Measurements from ENCODE around the gene ANKS6. TPM values are rescaled to one million over a fixed set of nuclear protein-coding genes. Genes with fewer than 3 reads are reported as not detected.

ANKS6 gene
- total RNA-seq: 10 to 100 TPM; 15.9 to 28.4 TPM
- long read RNA-seq, partial matches to known transcripts: 6 of 21 reads
- long read RNA-seq, other reads (novel, unspliced or antisense): 15 of 21 reads

DNA sequence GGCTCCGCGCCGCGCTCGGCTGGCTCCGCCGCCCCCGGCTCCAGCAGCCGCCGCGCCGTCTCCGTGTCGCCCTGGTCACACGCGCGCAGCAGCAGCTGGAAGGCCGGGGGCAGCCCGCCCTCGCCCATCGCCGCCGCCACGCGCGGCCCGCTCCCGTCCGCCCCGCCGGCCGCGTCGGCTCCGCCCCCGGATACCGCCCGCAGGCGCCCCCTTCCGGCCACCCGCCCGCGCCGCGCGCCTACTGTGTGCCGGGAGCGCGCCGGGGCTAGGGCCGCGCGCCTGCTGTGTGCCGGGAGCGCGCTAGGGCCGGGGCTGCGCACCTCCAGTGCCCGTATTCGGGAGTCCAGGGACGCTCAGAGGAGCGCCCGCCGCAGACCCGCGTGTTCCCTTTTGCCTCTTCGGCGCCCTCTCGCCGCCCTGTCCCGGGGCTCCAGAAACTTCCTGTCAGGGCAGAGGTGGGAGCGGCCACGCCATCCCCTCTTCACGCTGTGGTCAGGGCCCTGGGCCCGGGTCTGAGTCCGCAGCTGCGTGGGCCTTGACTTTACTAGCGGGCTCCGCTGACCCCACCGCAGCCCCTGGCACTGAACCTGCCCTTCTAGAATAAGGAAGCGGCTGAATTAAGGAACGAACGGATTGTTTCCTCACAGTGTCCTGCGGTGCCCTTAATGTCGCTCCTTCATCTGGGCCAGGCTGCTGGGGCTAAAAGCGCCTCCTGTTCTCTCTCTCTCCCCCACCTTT lies at the start of gene ANKS6:
ANKS6 (minus strand) TSS at position 192 of the 738 bp plus-strand sequence; CDS start at position 128, 64 bp downstream.
- peak; percentile 96 for ATAC-seq
- DNase-seq: peak; percentile 70 to 92
- intact Hi-C loops (cut with DNase I, micrococcal nuclease): no loop called here

- intact Hi-C loops (cut with DNase I, micrococcal nuclease): loop anchor here in 1 of 2 donors (5.0 kb wide), 1 partner anchor 151 kb away; no protein-coding TSS in a partner anchor
- DNase-seq (no peak), ATAC-seq (no peak)
These were observed 49.7 kb upstream of the ANKS6 start for GRCh38 chr9:98846081-98846480.

DNA sequence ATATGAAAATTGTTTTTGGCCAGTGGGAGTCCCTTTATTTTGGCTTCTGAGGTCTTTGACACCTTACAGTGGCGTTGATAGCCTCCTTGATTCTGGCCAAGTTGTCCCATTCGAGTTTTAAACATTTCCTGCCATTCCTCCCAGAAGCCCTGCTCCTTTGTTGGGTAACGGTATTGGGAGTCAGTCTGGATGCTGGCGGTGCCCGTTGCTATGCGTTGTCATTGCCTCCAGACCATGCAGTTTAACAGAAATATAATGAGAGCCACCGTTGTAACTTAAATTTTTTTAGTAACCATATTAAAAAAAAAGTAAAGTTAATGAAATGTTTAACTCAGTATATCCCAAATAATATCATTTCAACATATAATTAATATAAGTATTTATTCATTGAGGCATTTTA lies 46.2 kb upstream of the ANKS6 start:
- no peak for ATAC-seq
- intact Hi-C loops (cut with DNase I, micrococcal nuclease): no loop called here

DNA sequence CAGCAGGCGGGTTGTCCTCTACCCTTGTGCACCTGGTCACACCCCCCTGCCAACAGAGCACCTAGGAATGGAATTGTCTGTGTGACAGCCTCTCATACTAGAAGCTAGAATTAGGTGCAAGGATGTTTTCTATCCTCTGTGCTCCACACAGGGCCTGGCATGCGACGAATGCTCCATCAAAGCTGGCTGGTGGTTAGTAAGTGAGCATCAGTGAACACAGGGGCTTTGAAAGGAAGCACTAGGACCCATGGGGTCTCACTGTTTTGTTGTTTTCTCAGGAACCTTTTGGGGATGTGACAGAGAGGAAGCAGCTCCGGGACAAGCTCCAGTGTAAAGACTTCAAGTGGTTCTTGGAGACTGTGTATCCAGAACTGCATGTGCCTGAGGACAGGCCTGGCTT lies 43.4 kb upstream of the ANKS6 start:
- intact Hi-C loops (cut with DNase I, micrococcal nuclease): loop anchor here in 1 of 2 donors (5.0 kb wide), 1 partner anchor 1393 kb away; no protein-coding TSS in a partner anchor
- ATAC-seq (no peak), DNase-seq (no peak)

More for the DNA sequence above, 46.2 kb upstream of the ANKS6 start:
- DNase-seq: no peak

DNA sequence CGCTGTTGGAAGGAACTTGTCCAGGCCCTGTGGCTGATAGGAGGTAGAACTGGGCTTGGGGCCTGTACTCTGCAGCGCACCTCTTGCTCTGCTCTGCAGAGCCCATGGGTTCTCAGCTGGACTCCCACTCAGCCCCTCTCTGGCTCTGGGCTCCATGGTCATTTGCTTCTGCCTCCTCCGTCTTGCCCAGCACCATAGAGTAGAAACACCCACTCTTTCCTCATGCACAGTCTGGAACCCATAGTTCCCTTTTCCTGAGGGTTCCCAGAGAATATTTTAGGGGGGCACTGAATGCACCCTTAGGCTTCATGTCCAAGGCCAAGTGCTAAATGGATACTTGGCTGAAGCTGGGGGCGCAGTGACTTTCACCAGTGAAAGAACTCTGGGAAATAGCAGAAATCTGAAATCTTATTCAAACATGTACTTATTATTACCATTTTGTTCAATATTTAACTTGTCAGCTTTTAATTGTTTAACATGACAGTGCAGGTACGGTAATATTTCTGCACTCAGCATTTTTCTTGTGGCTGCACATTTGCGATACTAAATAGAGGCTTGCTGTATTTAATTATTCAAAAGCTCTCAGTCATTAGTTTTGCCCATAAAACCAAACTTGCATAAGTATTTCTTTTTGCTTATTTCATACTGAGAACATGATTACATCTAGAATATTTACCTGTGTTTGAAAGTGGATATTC lies 42.7 kb upstream of the ANKS6 start:
- intact Hi-C loops (cut with DNase I, micrococcal nuclease): loop anchor here in 1 of 2 donors (5.0 kb wide), 1 partner anchor 1393 kb away; no protein-coding TSS in a partner anchor
- ATAC-seq (no peak), DNase-seq (no peak)

- DNase-seq: no peak
- ATAC-seq: no peak
- intact Hi-C loops (cut with DNase I, micrococcal nuclease): loop anchor here in 1 of 2 donors (5.0 kb wide), 1 partner anchor 1394 kb away; no protein-coding TSS in a partner anchor
These were observed 42.0 kb upstream of the ANKS6 start for GRCh38 chr9:98838155-98838867.

GRCh38 chr9:98837516-98837915 lies 41.2 kb upstream of the ANKS6 start:
- ATAC-seq (no peak), DNase-seq (no peak)
- intact Hi-C loops (cut with DNase I, micrococcal nuclease): loop anchor here in 1 of 2 donors (5.0 kb wide), 1 partner anchor 1395 kb away; no protein-coding TSS in a partner anchor

- DNase-seq (no peak), ATAC-seq (no peak)
- intact Hi-C loops (cut with DNase I, micrococcal nuclease): loop anchor here in 1 of 2 donors (5.0 kb wide), 1 partner anchor 1396 kb away; no protein-coding TSS in a partner anchor
These were observed 39.9 kb upstream of the ANKS6 start for GRCh38 chr9:98836206-98836605.

GRCh38 chr9:98834386-98834785 lies 38.0 kb upstream of the ANKS6 start:
- ATAC-seq (no peak), DNase-seq (no peak)
- intact Hi-C loops (cut with DNase I, micrococcal nuclease): no loop called here

DNA sequence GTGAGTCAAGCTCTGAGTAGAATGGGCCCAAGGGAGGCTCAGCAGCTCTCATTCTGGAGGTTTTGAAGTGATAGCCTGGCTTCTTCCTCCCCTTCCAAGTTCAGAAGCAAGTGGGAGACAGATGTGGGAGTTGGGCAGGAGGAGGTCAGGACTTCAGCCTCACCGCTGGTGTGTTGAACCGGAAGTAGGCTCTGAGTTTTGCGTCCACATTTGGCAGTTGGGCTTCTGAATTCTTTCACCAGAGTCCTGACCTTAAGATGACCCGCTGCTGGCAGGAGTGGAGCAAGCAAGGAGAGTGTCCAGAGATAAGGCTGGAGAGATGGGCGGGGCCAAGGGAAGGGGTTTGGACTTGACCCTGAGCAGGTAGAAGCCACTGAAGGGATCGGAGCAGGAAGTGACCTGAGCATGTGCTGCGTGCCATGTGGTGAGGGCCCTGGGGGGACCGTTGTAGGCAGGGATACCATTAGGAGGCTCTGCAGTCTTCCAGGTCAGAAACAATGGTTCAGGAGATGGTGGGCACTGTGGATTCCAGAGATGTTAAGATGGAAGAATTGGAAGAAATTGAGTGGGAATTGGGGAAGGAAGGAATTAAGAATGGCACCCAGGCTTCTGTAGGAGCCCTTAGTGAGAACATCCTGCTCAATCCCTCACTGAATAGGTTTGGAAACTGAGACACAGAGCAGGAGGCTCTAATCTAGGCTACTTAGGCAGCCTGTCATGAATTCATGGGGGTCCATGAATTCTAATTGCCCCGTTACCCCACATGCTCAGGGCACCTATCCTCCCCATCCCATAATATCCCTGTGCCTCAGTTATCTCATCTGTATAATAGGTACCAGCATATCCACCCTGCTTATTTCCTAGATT lies 37.0 kb upstream of the ANKS6 start:
- peak; percentile 21 for ATAC-seq
- DNase-seq: no peak
- intact Hi-C loops (cut with DNase I, micrococcal nuclease): no loop called here

DNA sequence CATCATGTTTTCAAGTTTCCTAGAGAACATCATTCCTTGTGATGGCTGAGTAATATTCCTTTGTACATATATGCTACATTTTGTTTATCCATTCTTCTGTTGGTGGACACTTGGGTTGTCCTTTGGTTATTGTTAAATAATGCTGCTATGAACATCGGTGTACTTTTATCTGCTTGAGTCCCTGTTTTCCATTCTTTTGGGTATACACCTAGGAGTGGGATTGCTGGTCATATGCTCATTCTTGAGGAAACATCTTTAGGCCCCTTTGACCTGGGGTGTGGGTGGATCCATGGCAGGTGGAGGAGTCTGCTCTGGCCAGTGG lies 36.4 kb upstream of the ANKS6 start:
- DNase-seq (no peak), ATAC-seq (no peak)
- intact Hi-C loops (cut with DNase I, micrococcal nuclease): no loop called here

- intact Hi-C loops (cut with DNase I, micrococcal nuclease): no loop called here
- DNase-seq (no peak), ATAC-seq (no peak)
These were observed 35.3 kb upstream of the ANKS6 start for GRCh38 chr9:98831696-98832095.

DNA sequence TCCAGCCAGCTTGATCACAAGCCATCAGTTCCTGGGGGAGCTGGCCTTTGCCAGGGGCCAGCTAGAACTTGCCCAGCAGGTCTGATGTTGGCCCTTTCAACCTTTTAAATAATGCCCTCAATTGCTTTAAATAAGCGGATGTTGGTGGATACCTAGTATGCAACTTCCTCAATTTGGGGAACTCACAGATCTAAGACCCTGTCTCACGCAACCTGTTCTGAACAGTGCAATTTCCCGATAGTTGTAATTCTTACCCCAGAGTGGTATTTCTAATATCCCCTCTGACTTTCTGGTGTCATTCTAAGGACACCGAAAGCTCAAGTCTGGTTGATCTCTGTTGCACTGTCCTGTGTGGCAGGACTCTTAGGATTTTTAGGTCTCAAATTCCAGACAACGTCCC lies 34.2 kb upstream of the ANKS6 start:
- ATAC-seq: no peak
- intact Hi-C loops (cut with DNase I, micrococcal nuclease): no loop called here
- DNase-seq: no peak

DNA sequence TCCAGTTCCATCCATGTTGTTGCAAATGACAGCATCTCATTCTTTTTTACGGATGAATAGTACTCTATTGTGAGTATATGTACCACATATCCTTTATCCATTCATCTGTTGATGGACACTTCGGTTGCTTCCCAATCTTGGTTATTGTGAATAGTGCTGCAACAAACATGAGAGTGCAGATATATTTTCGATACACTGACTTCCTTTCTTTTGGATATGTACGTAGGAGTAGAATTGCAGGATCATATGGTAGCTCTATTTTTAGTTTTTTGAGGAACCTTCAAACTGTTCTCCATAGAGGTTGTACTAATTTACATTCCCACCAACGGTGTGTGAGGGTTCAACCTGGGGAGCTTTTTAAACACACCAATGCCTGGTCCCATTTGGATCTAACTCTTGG lies 33.4 kb upstream of the ANKS6 start:
- DNase-seq: no peak
- intact Hi-C loops (cut with DNase I, micrococcal nuclease): no loop called here
- ATAC-seq: no peak

DNA sequence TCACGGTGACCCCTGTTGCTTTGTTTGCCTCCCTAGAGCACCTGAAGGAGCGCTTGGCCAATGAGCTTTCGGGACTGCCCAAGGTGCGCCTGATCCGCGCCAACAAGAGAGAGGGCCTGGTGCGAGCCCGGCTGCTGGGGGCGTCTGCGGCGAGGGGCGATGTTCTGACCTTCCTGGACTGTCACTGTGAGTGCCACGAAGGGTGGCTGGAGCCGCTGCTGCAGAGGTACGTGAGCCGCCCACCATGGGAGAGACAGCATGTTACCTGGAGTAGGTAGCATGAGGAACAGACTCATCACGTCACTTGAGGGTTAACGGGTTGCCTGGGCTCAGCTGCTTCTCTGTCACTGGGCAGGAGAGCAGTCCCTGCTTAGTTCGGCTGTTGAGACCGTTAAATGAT lies 30.4 kb upstream of the ANKS6 start:
- intact Hi-C loops (cut with DNase I, micrococcal nuclease): no loop called here
- DNase-seq (no peak), ATAC-seq (no peak)

DNA sequence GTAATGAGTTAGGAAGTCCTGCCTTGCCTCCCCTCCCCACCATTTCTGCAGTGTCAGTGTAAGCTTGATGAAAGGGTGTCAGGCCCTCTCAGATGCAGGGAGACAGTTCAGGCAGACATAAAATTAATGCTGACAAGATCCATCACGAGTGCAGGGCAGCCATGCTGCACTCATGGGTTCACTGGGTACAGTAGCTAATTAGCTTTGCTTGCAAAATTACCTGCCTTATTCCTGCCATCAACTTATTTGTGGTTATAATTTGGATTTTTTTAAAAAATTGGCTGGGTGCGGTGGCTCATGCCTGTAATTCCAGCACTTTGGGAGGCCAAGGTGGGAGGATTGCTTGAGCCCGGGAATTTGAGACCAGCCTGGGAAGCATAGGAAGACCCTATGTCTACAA lies 29.1 kb upstream of the ANKS6 start:
- intact Hi-C loops (cut with DNase I, micrococcal nuclease): no loop called here
- no peak for DNase-seq
- no peak for ATAC-seq

DNA sequence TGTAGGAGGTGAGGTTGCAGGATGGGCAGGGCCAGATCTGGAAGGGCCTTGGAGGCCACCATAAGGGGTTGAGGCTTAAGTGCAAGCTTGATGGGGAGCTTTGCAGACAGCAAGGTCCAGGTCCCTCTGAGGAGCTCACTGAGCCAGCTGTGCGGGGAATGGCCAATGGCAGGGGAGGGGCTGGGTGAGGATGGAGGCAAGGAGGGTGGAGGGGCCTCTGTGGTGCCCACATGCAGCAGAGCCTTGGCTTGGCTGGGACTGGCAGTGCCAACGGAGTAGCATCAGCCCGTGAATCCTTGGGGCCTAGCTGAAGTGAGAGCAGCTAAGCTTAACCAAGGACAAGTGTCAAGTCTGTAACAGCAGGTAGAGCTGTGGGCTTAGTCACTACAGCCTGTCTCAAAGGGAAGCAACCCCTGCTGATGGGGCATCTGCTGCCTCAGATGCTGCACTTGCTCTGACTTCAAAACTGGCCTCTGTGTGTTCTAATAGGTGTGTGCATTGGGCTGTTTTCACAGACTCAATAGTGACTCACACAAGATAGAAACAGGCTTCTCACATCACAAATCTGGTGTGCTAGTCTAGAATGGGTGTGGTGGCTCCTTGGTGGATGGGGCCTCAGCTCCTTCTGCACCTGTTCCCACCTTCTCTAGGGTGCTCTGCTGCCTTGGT lies 27.4 kb upstream of the ANKS6 start:
- no peak for ATAC-seq
- intact Hi-C loops (cut with DNase I, micrococcal nuclease): no loop called here
- DNase-seq: no peak

- no peak for DNase-seq
- ATAC-seq: no peak
- intact Hi-C loops (cut with DNase I, micrococcal nuclease): no loop called here
These were observed 26.3 kb upstream of the ANKS6 start for GRCh38 chr9:98822661-98823060.

All from left colon (tissue), 2 donors.